Psoas muscle (tissue), 8 donors: Measurements from ENCODE around the gene TFG. TPM values are rescaled to one million over a fixed set of nuclear protein-coding genes. Genes with fewer than 3 reads are reported as not detected.
A peak's percentile ranks its signal among the peaks of the same experiment; 100 is the strongest.

Experiments used
- ATAC-seq, 4 donors: fragments of 200-7000 bp; cut with Tn5 transposase; one replicate each; pipeline ENCODE4 v1.9.1; 2020; ENCODE audit warnings: moderate library complexity in 3 of 4, mild to moderate bottlenecking in 2 of 4
- DNase-seq, 2 donors: peaks; one replicate each; pipeline ENCODE4 v3.0.0-alpha.2; 2020
- H3K27ac ChIP-seq: fragments of 200-600 bp; one replicate; pipeline ENCODE4 v1.8.0; 2022
- H3K27me3 ChIP-seq, 3 donors: fragments of 200-600 bp in 1 of 3; one replicate each; pipeline versions ENCODE4 v1.6.1 to v1.8.0; 2013 to 2022; ENCODE audit warnings: low read length in 2 of 3, mild to moderate bottlenecking in 2 of 3, moderate library complexity in 1 of 3; ENCODE audit not compliant: insufficient read depth in 3 of 3
- H3K36me3 ChIP-seq, 2 donors: fragments of 200-600 bp in 1 of 2; one replicate each; pipeline versions ENCODE4 v1.6.1 to v1.8.0; 2013 to 2022; ENCODE audit warnings: low read depth in 1 of 2, mild to moderate bottlenecking in 1 of 2, moderate library complexity in 1 of 2; ENCODE audit not compliant: insufficient read depth in 1 of 2
- H3K4me1 ChIP-seq: fragments of 200-600 bp; one replicate; pipeline ENCODE4 v1.8.0; 2022
- H3K4me3 ChIP-seq: fragments of 200-600 bp; one replicate; pipeline ENCODE4 v1.8.0; 2022; ENCODE audit warnings: mild to moderate bottlenecking
- H3K9me3 ChIP-seq: fragments of 200-600 bp; one replicate; pipeline ENCODE4 v1.8.0; 2022
- CTCF ChIP-seq: fragments of 200-600 bp; IDR thresholded peaks from one replicate; pipeline ENCODE4 v1.8.0; 2022; ENCODE audit warnings: antibody characterized with exemption
- WGBS, 3 donors: extraction: QIAGEN DNeasy Blood & Tissue Kit; methylation state at CpG; one replicate each; pipeline versions ENCODE4 v1.1.6 to v1.1.7; 2013; 5-methylcytosine and 5-hydroxymethylcytosine counted together
- intact Hi-C, 2 donors: fragments of 100-400 bp; cut with DNase I; formaldehyde crosslinking; loops; one replicate each; pipeline versions ENCODE4 v1.11.0 to v1.14.2; 2022
- polyA plus RNA-seq, 3 donors: library from polyadenylated mRNA; stranded (reverse); fragments of 200-250 nt; gene quantifications; one replicate each; pipeline ENCODE4 v1.2.3, GENCODE V29; 2013
- total RNA-seq, 4 donors: library from RNA; stranded (reverse); fragmentation: NEBNext Ultra II Directional in 2 of 4; extraction: Animal tissue kit (Norgen Biotek cat#: 25700) in 2 of 4; gene quantifications; one replicate each; pipeline versions ENCODE4 v1.2.1 to v1.2.4, GENCODE V29; 2021 to 2023
- donor health status: healthy with polysubstance abuse.
- donor health status: DM: no; HTN: no; CAD: no; lungs with moderate emphysema.
- donor health status: Bipolar disorder and iron deficiency.
- donor health status: healthy.
- donor health status: DM: yes; HTN: yes; CAD: no.
- donor health status: DM: no; HTN: no; CAD: no.
- donor health status: DM: no; HTN: no; CAD: no.
- donor health status: DM: yes; HTN: yes; CAD: no.

TFG gene
- total and polyA plus RNA-seq, 7 donors = 55.8 to 129 (median 65.8) TPM

GRCh38 chr3:100782906-100783305 is 73.6 kb downstream of the TFG start:
- Histone ChIP-seq H3K4me1 (no peaks in the 10 kb centered on the region), H3K27ac (no peak overlapping the region), H3K27me3 (no peaks in the 10 kb centered on the region), H3K36me3 (no peaks in the 10 kb centered on the region), H3K4me3 (no peak overlapping the region), H3K9me3 (no peaks in the 10 kb centered on the region)
- DNase-seq (no peak), ATAC-seq (no peak)
- intact Hi-C loops = no loop called here
- TF ChIP-seq CTCF = no peak
- 32 to 33% (median 32%) methylated on average over 3 of the region's 3 CpGs for WGBS, 3 donors

GRCh38 chr3:100783619-100784018 is 74.3 kb downstream of the TFG start:
- Histone ChIP-seq H3K4me1 (no peaks in the 10 kb centered on the region), H3K36me3 (no peaks in the 10 kb centered on the region), H3K9me3 (no peaks in the 10 kb centered on the region), H3K27ac (no peak overlapping the region), H3K27me3 (no peaks in the 10 kb centered on the region), H3K4me3 (no peak overlapping the region)
- intact Hi-C loops = no loop called here
- DNase-seq (no peak), ATAC-seq (no peak)
- TF ChIP-seq CTCF = no peak
- WGBS, 3 donors = 81 to 84% (median 83%) methylated on average over 3 of the region's 3 CpGs

GRCh38 chr3:100789579-100789978 is 80.3 kb downstream of the TFG start:
- intact Hi-C loops = no loop called here
- DNase-seq (no peak), ATAC-seq (no peak)
- Histone ChIP-seq H3K36me3 (peaks cover 3 to 7% of the 10 kb centered on the region in 2 donors), H3K9me3 (no peaks in the 10 kb centered on the region), H3K4me3 (no peak overlapping the region), H3K4me1 (no peaks in the 10 kb centered on the region), H3K27me3 (no peaks in the 10 kb centered on the region), H3K27ac (no peak overlapping the region)
- WGBS, 3 donors = 89 to 92% (median 90%) methylated on average over 2 of the region's 2 CpGs
- TF ChIP-seq CTCF = no peak

- Histone ChIP-seq H3K4me3 (no peak overlapping the region), H3K9me3 (no peaks in the 10 kb centered on the region), H3K27me3 (no peaks in the 10 kb centered on the region), H3K4me1 (no peaks in the 10 kb centered on the region), H3K27ac (no peak overlapping the region), H3K36me3 (no peaks in the 10 kb centered on the region)
- intact Hi-C loops = loop anchor here (5.0 to 10.0 kb wide), 3 partner anchors 59 to 332 kb away; no protein-coding TSS in a partner anchor
- ATAC-seq (peak in 1 of 4 donors; percentile 68), DNase-seq (no peak)
- TF ChIP-seq CTCF = peak; percentile 37
- WGBS, 3 donors = 0 to 10% (median 2%) methylated on average over 2 of the region's 2 CpGs
Measured at GRCh38 chr3:100796556-100796955, 87.3 kb downstream of the TFG start.

GRCh38 chr3:100798012-100798411 is 88.7 kb downstream of the TFG start:
- Histone ChIP-seq H3K9me3 (no peaks in the 10 kb centered on the region), H3K4me3 (no peak overlapping the region), H3K36me3 (no peaks in the 10 kb centered on the region), H3K27me3 (no peaks in the 10 kb centered on the region), H3K4me1 (no peaks in the 10 kb centered on the region), H3K27ac (no peak overlapping the region)
- ATAC-seq (no peak), DNase-seq (no peak)
- TF ChIP-seq CTCF = no peak
- WGBS, 3 donors = 35 to 51% (median 47%) methylated on average over 1 of the region's 1 CpG
- intact Hi-C loops = loop anchor here (5.0 to 10.0 kb wide), 3 partner anchors 61 to 333 kb away; no protein-coding TSS in a partner anchor
